Smooth muscle cell (in vitro differentiated cells): ENCODE measurements around the gene PRCP. TPM values are rescaled to one million over a fixed set of nuclear protein-coding genes. Genes with fewer than 3 reads are reported as not detected.

ENCODE experiments used
- DNase-seq: peaks from one replicate; lab custom pipeline; 2025; ENCODE audit not compliant: unreplicated experiment; lab: John Stamatoyannopoulos, UW
- H2AFZ ChIP-seq: fragments of 200-600 bp; sonication (generic); 2 replicates; pipeline ENCODE4 v1.6.0; 2016; ENCODE audit warnings: antibody characterized with exemption, low read depth, mild to moderate bottlenecking
- H3F3A ChIP-seq: fragments of 200-600 bp; sonication (generic); 2 replicates; pipeline ENCODE4 v1.6.0; 2017; ENCODE audit warnings: antibody characterized with exemption, low read depth
- H3K27ac ChIP-seq: fragments of 200-600 bp; sonication (generic); 2 replicates; pipeline ENCODE4 v1.5.1; 2016; ENCODE audit warnings: low read depth, mild to moderate bottlenecking
- H3K27me3 ChIP-seq: fragments of 200-600 bp; sonication (generic); 2 replicates; pipeline ENCODE4 v1.6.1; 2016; ENCODE audit warnings: low read depth, mild to moderate bottlenecking
- H3K36me3 ChIP-seq: fragments of 200-600 bp; sonication (generic); 2 replicates; pipeline ENCODE4 v1.5.1; 2016; ENCODE audit warnings: low read depth
- H3K4me1 ChIP-seq: fragments of 200-600 bp; sonication (generic); 2 replicates; pipeline ENCODE4 v1.5.1; 2016; ENCODE audit warnings: low read depth
- H3K4me2 ChIP-seq: fragments of 200-600 bp; sonication (generic); 2 replicates; pipeline ENCODE4 v1.6.0; 2016; ENCODE audit warnings: mild to moderate bottlenecking
- H3K4me3 ChIP-seq: fragments of 200-600 bp; sonication (generic); 2 replicates; pipeline ENCODE4 v1.5.1; 2016; ENCODE audit warnings: mild to moderate bottlenecking
- H3K79me2 ChIP-seq: fragments of 200-600 bp; sonication (generic); 2 replicates; pipeline ENCODE4 v1.6.0; 2016; ENCODE audit warnings: low read depth, mild to moderate bottlenecking
- H3K9ac ChIP-seq: fragments of 200-600 bp; sonication (generic); 2 replicates; pipeline ENCODE4 v1.6.0; 2016; ENCODE audit warnings: low read depth
- H3K9me3 ChIP-seq: fragments of 200-600 bp; sonication (generic); replicated peaks from 2 replicates; pipeline ENCODE4 v1.5.1; 2016; ENCODE audit warnings: low read depth
- H4K20me1 ChIP-seq: fragments of 200-600 bp; sonication (generic); 2 replicates; pipeline ENCODE4 v1.6.0; 2016; ENCODE audit warnings: low read depth
- CTCF ChIP-seq: fragments of 200-600 bp; sonication (generic); IDR thresholded peaks from 2 replicates; pipeline ENCODE4 v1.5.1; 2017; ENCODE audit warnings: borderline replicate concordance, mild to moderate bottlenecking, antibody characterized with exemption; ENCODE audit not compliant: insufficient read depth, poor library complexity, severe bottlenecking
- WGBS: methylation state at CpG from one replicate; pipeline ENCODE4 v1.1.7; 2016; ENCODE audit warnings: low lambda C conversion rate; 5-methylcytosine and 5-hydroxymethylcytosine counted together
- polyA plus RNA-seq: library from polyadenylated mRNA; unstranded; fragments of >200 nt; fragmentation: Nextera tagmentation; extraction: Ambion mirVana; gene quantifications from 2 replicates; pipeline ENCODE4 v1.2.1, GENCODE V29; 2016
- total RNA-seq: library from RNA; depleted of rRNA; stranded (reverse); fragments of >200 nt; gene quantifications from 2 replicates; pipeline ENCODE4 v1.2.3, GENCODE V29; 2014

Gene PRCP
- total and polyA plus RNA-seq, 2 experiments from 2014 or later, result 78.8 to 84.0 TPM

GRCh38 chr11:82786836-82787235 lies 113.4 kb downstream of the PRCP start:
- Histone ChIP-seq H3F3A (no peaks in the 10 kb centered on the region), H3K9ac (no peak overlapping the region), H3K27me3 (no peaks in the 10 kb centered on the region), H3K4me3 (no peak overlapping the region), H3K79me2 (no peaks in the 10 kb centered on the region), H3K4me2 (no peak overlapping the region), H4K20me1 (no peaks in the 10 kb centered on the region), H3K27ac (no peak overlapping the region), H3K4me1 (no peaks in the 10 kb centered on the region), H3K36me3 (no peaks in the 10 kb centered on the region), H3K9me3 (no peaks in the 10 kb centered on the region), H2AFZ (no peak overlapping the region)
- DNase-seq, result no peak
- 95% methylated on average over 3 of the region's 3 CpGs for WGBS
- no peak for TF ChIP-seq CTCF

GRCh38 chr11:82786001-82786400 lies 114.2 kb downstream of the PRCP start:
- no peaks in the 10 kb centered on the region for H4K20me1 ChIP-seq
- H3K27me3 ChIP-seq, result no peaks in the 10 kb centered on the region
- no peak for DNase-seq
- H2AFZ ChIP-seq, result no peak overlapping the region
- H3K9me3 ChIP-seq, result no peaks in the 10 kb centered on the region
- H3K4me2 ChIP-seq, result no peak overlapping the region
- no peaks in the 10 kb centered on the region for H3K36me3 ChIP-seq
- no peaks in the 10 kb centered on the region for H3K79me2 ChIP-seq
- TF ChIP-seq CTCF, result no peak
- WGBS, result 100% methylated on average over 2 of the region's 2 CpGs
- no peak overlapping the region for H3K4me3 ChIP-seq
- no peaks in the 10 kb centered on the region for H3F3A ChIP-seq
- H3K27ac ChIP-seq, result no peak overlapping the region
- H3K9ac ChIP-seq, result no peak overlapping the region
- H3K4me1 ChIP-seq, result no peaks in the 10 kb centered on the region

GRCh38 chr11:82782825-82783374 lies 117.3 kb downstream of the PRCP start:
- DNase-seq, result no peak
- 79% methylated on average over 1 of the region's 1 CpG for WGBS
- Histone ChIP-seq H3K36me3 (no peaks in the 10 kb centered on the region), H3K9ac (no peak overlapping the region), H2AFZ (no peak overlapping the region), H3K79me2 (no peaks in the 10 kb centered on the region), H3K27ac (no peak overlapping the region), H4K20me1 (no peaks in the 10 kb centered on the region), H3K27me3 (no peaks in the 10 kb centered on the region), H3K4me2 (no peak overlapping the region), H3F3A (no peaks in the 10 kb centered on the region), H3K9me3 (no peaks in the 10 kb centered on the region), H3K4me3 (no peak overlapping the region), H3K4me1 (no peaks in the 10 kb centered on the region)
- no peak for TF ChIP-seq CTCF

- H3K27me3 ChIP-seq, result no peaks in the 10 kb centered on the region
- 81% methylated on average over 1 of the region's 1 CpG for WGBS
- H3K79me2 ChIP-seq, result no peaks in the 10 kb centered on the region
- H3K4me3 ChIP-seq, result no peak overlapping the region
- H3K9me3 ChIP-seq, result no peaks in the 10 kb centered on the region
- H3K36me3 ChIP-seq, result no peaks in the 10 kb centered on the region
- TF ChIP-seq CTCF, result no peak
- no peaks in the 10 kb centered on the region for H3K4me1 ChIP-seq
- no peak overlapping the region for H3K27ac ChIP-seq
- H3F3A ChIP-seq, result no peaks in the 10 kb centered on the region
- H3K9ac ChIP-seq, result no peak overlapping the region
- no peak overlapping the region for H2AFZ ChIP-seq
- H3K4me2 ChIP-seq, result no peak overlapping the region
- DNase-seq, result no peak
- H4K20me1 ChIP-seq, result no peaks in the 10 kb centered on the region
Observed at GRCh38 chr11:82778776-82779175, 121.5 kb downstream of the PRCP start.
